PC-3 (cell line): ENCODE measurements around the gene RNF166. TPM values are rescaled to one million over a fixed set of nuclear protein-coding genes. Genes with fewer than 3 reads are reported as not detected.

Experiments used
- ATAC-seq: fragments of 200-7000 bp; cut with Tn5 transposase; 2 replicates; pipeline ENCODE4 v1.9.1; 2020; ENCODE audit warnings: mild to moderate bottlenecking, moderate library complexity
- BruUV-seq: library from RNA; stranded (reverse); fragments of 400-500 nt; replicated peaks from 2 replicates; lab custom pipeline; 2021; lab: Mats Ljungman, UMichigan
- CTCF ChIA-PET: fragments of 300-600 bp; sonication (Branson Sonifier 250); formaldehyde crosslinking; loops from one replicate; lab custom pipeline; 2022; ENCODE audit warnings: antibody characterized with exemption; lab: Charles Lee
- POLR2A ChIA-PET: fragments of 300-600 bp; sonication (Branson Sonifier 250); formaldehyde crosslinking; loops from one replicate; lab custom pipeline; 2022; ENCODE audit warnings: antibody characterized with exemption; ENCODE audit not compliant: unreplicated experiment; lab: Charles Lee
- DNase-seq: peaks from one replicate; pipeline ENCODE4 v3.0.0-alpha.2; 2015
- H2AFZ ChIP-seq: fragments of 300-600 bp; sonication (generic); 2 replicates; pipeline ENCODE4 v1.6.0; 2016; ENCODE audit warnings: antibody characterized with exemption, low read length
- H3F3A ChIP-seq: fragments of 300-600 bp; sonication (generic); one replicate; pipeline ENCODE4 v1.6.0; 2017; ENCODE audit warnings: antibody characterized with exemption, low read length, control low read depth, mild to moderate bottlenecking; ENCODE audit not compliant: unreplicated experiment
- H3K27ac ChIP-seq: fragments of 300-600 bp; sonication (generic); 2 replicates; pipeline ENCODE4 v1.5.1; 2016; ENCODE audit warnings: mild to moderate bottlenecking, low read length
- H3K27me3 ChIP-seq: fragments of 300-600 bp; sonication (generic); 2 replicates; pipeline ENCODE4 v1.6.1; 2016; ENCODE audit warnings: low read length, mixed read lengths
- H3K36me3 ChIP-seq: fragments of 300-600 bp; sonication (generic); 2 replicates; pipeline ENCODE4 v1.6.1; 2016; ENCODE audit warnings: low read depth, mixed run types, low read length, mixed read lengths
- H3K4me1 ChIP-seq: fragments of 300-600 bp; sonication (generic); 2 replicates; pipeline ENCODE4 v1.5.1; 2016; ENCODE audit warnings: low read length; ENCODE audit not compliant: insufficient read depth
- H3K4me2 ChIP-seq: fragments of 300-600 bp; sonication (generic); 2 replicates; pipeline ENCODE4 v1.6.0; 2016; ENCODE audit warnings: low read length
- H3K4me3 ChIP-seq: fragments of 300-600 bp; sonication (generic); 2 replicates; pipeline ENCODE4 v1.5.1; 2016; ENCODE audit warnings: mild to moderate bottlenecking, low read length, mixed read lengths
- H3K79me2 ChIP-seq: fragments of 300-600 bp; sonication (generic); 2 replicates; pipeline ENCODE4 v1.6.1; 2017; ENCODE audit warnings: low read length, mixed read lengths
- H3K9ac ChIP-seq: fragments of 300-600 bp; sonication (generic); 2 replicates; pipeline ENCODE4 v1.6.0; 2016; ENCODE audit warnings: mild to moderate bottlenecking, low read length
- H3K9me2 ChIP-seq: fragments of 300-600 bp; sonication (generic); replicated peaks from 2 replicates; pipeline ENCODE4 v1.6.1; 2016; ENCODE audit warnings: mixed run types, low read length, mixed read lengths
- H3K9me3 ChIP-seq: fragments of 300-600 bp; sonication (generic); 2 replicates; pipeline ENCODE4 v1.6.1; 2016; ENCODE audit warnings: low read length, mixed read lengths
- H4K20me1 ChIP-seq: fragments of 300-600 bp; sonication (generic); 2 replicates; pipeline ENCODE4 v1.6.1; 2016; ENCODE audit warnings: low read length, mixed read lengths
- CTCF ChIP-seq: fragments of 300-600 bp; sonication (generic); conservative IDR thresholded peaks from 2 replicates; pipeline ENCODE4 v1.5.1; 2017; ENCODE audit warnings: antibody characterized with exemption, low read depth, mild to moderate bottlenecking, low read length
- EZH2 ChIP-seq: fragments of 300-600 bp; sonication (generic); IDR thresholded peaks from one replicate; pipeline ENCODE4 v1.6.1; 2017; ENCODE audit warnings: antibody characterized with exemption, mild to moderate bottlenecking, low read length; ENCODE audit not compliant: unreplicated experiment
- EZH2phosphoT487 ChIP-seq: fragments of 300-600 bp; sonication (generic); IDR thresholded peaks from 2 replicates; pipeline ENCODE4 v1.6.1; 2018; ENCODE audit warnings: mild to moderate bottlenecking, antibody characterized with exemption, low read length, borderline replicate concordance
- intact Hi-C: fragments of 100-400 bp; cut with micrococcal nuclease; formaldehyde crosslinking; loops from 2 replicates; pipeline ENCODE4 v1.9.0; 2023
- total RNA-seq: library from RNA; depleted of rRNA; stranded (reverse); fragments of >200 nt; gene quantifications from 2 replicates; pipeline ENCODE4 v1.2.3, GENCODE V29; 2014

Gene RNF166
- total RNA-seq, 1 experiment from 2014 or later = 28.8 TPM

DNA sequence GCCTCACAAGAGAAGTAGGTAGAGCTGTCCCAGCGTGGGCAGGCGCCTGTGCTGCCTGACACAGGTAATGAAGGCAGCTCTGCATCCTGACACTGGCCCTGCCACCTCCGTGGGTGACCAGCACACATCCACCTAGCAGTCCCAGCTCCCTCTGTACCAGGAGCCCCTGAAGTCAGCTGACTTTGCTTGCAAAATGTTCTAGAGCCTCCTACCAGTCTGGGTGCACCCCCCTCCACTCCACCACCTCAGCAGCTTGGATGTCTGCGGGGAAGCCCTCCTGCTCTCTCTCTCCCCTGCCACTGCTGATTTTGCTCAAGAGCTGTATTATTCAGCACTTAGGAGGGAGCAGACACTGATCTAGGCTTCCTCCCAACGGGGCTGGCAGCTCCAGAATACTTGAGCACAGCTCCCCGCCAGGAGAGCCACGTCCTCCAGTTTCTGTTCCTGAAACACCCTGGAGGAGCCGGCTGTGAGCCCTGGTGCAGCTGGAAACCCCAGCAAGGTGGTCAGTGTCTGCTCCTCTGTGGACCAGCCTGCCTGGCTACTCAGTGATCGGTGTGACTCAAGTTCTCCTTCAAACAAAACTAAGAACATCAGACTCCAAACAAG is 1.0 kb downstream of the RNF166 start:
- intact Hi-C loops = no loop called here
- no peak for DNase-seq
- Histone ChIP-seq H2AFZ (no peak overlapping the region), H4K20me1 (no peaks in the 10 kb centered on the region), H3K9ac (peak overlapping the region; percentile 95), H3K27ac (no peak overlapping the region), H3K27me3 (no peaks in the 10 kb centered on the region), H3K4me1 (peaks cover 15% of the 10 kb centered on the region), H3K79me2 (peaks cover 50% of the 10 kb centered on the region), H3K9me2 (no peaks in the 10 kb centered on the region), H3F3A (no peaks in the 10 kb centered on the region), H3K4me3 (peak overlapping the region; percentile 97), H3K9me3 (no peaks in the 10 kb centered on the region), H3K4me2 (peak overlapping the region; percentile 96), H3K36me3 (no peaks in the 10 kb centered on the region)
- no peak for ATAC-seq
- CTCF ChIA-PET = no interaction called here
- TF ChIP-seq EZH2phosphoT487 (no peak), CTCF (no peak)
- BruUV-seq = TSS peak; percentile 49
- POLR2A ChIA-PET = no interaction called here

DNA sequence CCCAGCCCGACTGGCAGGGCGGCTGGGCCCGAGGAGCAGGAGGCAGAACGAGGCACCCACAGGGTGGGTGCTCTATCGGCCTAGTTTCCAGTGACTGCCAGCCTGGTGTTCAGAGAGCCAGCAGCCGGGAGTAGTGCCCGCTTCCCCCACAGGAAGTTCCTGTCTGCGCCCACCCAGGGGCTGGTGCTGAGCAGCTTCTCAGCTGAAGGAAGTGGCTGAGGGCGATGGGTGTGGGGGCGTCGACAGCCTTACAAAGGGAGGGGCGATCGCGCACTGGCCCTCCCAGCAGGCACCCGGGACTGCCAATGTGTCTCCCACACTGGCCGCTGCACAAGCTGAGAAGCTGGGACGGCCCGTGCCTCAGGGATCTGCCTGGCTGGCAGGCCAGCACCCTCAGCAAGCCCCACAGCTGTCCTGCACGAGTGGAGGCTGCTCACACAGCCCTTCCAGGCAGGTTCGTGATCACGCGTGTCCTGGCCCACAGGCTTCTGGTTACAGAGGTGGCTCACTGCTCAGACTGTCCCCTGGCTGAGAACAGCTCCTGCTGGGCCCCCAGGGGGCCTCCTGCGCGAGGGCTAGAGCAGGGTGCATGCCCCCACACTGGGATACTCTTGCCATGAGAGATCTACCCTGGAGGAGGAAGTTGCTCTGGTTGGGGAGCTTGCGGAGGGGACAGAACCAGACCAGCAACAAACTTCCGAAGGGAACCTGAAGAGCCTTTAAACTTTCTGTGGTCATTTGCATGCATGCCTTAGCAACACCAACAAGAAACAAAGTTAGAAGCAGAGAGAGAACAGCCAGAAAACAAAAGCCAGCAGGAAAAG is 2.5 kb downstream of the RNF166 start:
- no peaks in the 10 kb centered on the region for H3K9me2 ChIP-seq
- no peaks in the 10 kb centered on the region for H3F3A ChIP-seq
- no peak overlapping the region for H3K4me2 ChIP-seq
- H3K9ac ChIP-seq = no peak overlapping the region
- DNase-seq (no peak), ATAC-seq (no peak)
- CTCF ChIA-PET = no interaction called here
- intact Hi-C loops = no loop called here
- H3K27ac ChIP-seq = no peak overlapping the region
- H4K20me1 ChIP-seq = no peaks in the 10 kb centered on the region
- H3K27me3 ChIP-seq = no peaks in the 10 kb centered on the region
- no peak overlapping the region for H3K4me3 ChIP-seq
- H3K4me1 ChIP-seq = peaks cover 15% of the 10 kb centered on the region
- BruUV-seq = no TSS peak
- H3K36me3 ChIP-seq = no peaks in the 10 kb centered on the region
- H3K9me3 ChIP-seq = no peaks in the 10 kb centered on the region
- TF ChIP-seq EZH2phosphoT487 (no peak), EZH2 (no peak), CTCF (no peak)
- no peak overlapping the region for H2AFZ ChIP-seq
- peaks cover 35% of the 10 kb centered on the region for H3K79me2 ChIP-seq
- POLR2A ChIA-PET = no interaction called here
